GM12872 (cell line): ENCODE measurements around the gene CCT4.

Experiments used
- CTCF ChIP-seq: IDR thresholded peaks from 3 replicates; pipeline ENCODE4 v1.5.1; 2011; ENCODE audit warnings: low read depth, mild to moderate bottlenecking, low read length, moderate library complexity; ENCODE audit not compliant: insufficient read depth

The CCT4 gene

GRCh38 chr2:61888267-61889055 lies at the start of gene CCT4:
TSS of gene CCT4 (minus strand) at chr2:61888656. CDS start at chr2:61888507, 149 bp downstream.
- no peak for TF ChIP-seq CTCF

- TF ChIP-seq CTCF: no peak
Measured at GRCh38 chr2:61937886-61938285, 49.4 kb upstream of the CCT4 start.

DNA sequence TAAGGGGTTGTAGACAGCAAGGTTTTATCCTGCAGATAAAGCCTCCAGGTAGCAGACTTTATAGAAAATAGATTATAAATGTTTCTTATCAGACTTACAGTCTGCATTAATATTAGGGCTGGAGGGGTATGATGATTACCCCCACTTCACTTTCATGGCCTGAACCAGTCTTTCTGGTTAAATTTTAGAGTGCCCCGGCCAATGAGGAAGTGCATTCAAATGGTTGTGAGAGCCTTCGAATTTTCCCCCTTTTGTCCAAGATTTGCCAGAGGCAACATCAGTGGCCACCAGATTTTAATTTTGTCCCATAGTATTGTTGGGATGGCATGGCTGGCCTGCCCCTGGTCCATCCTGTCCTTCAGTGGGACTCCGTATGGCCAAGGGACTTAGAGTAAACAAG lies 48.6 kb upstream of the CCT4 start:
- no peak for TF ChIP-seq CTCF

- no peak for TF ChIP-seq CTCF
Measured at GRCh38 chr2:61928826-61929461, 40.5 kb upstream of the CCT4 start.

- no peak for TF ChIP-seq CTCF
Measured at GRCh38 chr2:61926531-61927477, 38.3 kb upstream of the CCT4 start.

GRCh38 chr2:61924895-61925663 lies 36.6 kb upstream of the CCT4 start:
- no peak for TF ChIP-seq CTCF
